Measurements from ENCODE around the gene SLC35F1.
"Not testable (repeated sequence)": the region's sequence is repeated elsewhere in the genome, so short reads cannot be mapped to it uniquely, and the experiment has no call there.

SLC35F1 gene

GRCh38 chr6:117992856-117993255 lies 85.8 kb downstream of the SLC35F1 start:
- no peak overlapping the region for H3K4me3 ChIP-seq (ENCODE audit: control insufficient read depth, low read depth, low read length)
- no peak for DNase-seq (ENCODE audit: low read depth)
- TF ChIP-seq, protein P1, sequence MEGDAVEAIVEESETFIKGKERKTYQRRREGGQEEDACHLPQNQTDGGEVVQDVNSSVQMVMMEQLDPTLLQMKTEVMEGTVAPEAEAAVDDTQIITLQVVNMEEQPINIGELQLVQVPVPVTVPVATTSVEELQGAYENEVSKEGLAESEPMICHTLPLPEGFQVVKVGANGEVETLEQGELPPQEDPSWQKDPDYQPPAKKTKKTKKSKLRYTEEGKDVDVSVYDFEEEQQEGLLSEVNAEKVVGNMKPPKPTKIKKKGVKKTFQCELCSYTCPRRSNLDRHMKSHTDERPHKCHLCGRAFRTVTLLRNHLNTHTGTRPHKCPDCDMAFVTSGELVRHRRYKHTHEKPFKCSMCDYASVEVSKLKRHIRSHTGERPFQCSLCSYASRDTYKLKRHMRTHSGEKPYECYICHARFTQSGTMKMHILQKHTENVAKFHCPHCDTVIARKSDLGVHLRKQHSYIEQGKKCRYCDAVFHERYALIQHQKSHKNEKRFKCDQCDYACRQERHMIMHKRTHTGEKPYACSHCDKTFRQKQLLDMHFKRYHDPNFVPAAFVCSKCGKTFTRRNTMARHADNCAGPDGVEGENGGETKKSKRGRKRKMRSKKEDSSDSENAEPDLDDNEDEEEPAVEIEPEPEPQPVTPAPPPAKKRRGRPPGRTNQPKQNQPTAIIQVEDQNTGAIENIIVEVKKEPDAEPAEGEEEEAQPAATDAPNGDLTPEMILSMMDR (IDR thresholded peaks at IDR 0.05; ENCODE audit: control insufficient read depth, insufficient read depth, low read depth, low read length, missing control alignments): no peak

DNA sequence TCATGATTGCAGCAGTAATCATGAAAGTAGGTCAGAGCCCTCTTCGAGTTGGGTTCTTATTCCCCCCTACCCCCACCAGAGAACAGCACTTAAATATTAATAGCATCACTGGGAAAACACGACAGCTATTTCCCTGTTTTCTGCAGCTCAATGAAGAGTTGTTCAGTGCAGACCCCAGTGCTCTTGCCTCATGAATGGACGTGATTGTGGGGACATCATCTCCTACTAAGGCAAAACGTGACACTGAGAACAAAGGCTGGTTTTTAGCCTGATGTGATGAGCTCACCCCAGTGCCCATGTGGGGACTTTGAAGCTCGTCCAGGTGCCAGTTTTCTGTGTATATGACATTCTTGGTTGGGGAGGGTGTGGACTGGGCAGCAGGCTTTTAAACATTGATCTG lies 105.9 kb downstream of the SLC35F1 start:
- TF ChIP-seq, protein P1 (IDR thresholded peaks at IDR 0.05; ENCODE audit: control insufficient read depth, insufficient read depth, low read depth, low read length, missing control alignments): no peak
- DNase-seq (ENCODE audit: low read depth): no peak
- H3K4me3 ChIP-seq (ENCODE audit: control insufficient read depth, low read depth, low read length): no peak overlapping the region

GRCh38 chr6:118016532-118016931 lies 109.5 kb downstream of the SLC35F1 start:
- DNase-seq (ENCODE audit: low read depth): no peak
- TF ChIP-seq, protein P1 (IDR thresholded peaks at IDR 0.05; ENCODE audit: control insufficient read depth, insufficient read depth, low read depth, low read length, missing control alignments): no peak
- no peak overlapping the region for H3K4me3 ChIP-seq (ENCODE audit: control insufficient read depth, low read depth, low read length)

GRCh38 chr6:118017301-118017848 lies 110.3 kb downstream of the SLC35F1 start:
- no peak for DNase-seq (ENCODE audit: low read depth)
- TF ChIP-seq, protein P1 (IDR thresholded peaks at IDR 0.05; ENCODE audit: control insufficient read depth, insufficient read depth, low read depth, low read length, missing control alignments): no peak
- no peak overlapping the region for H3K4me3 ChIP-seq (ENCODE audit: control insufficient read depth, low read depth, low read length)

GRCh38 chr6:118023771-118024170 lies 116.7 kb downstream of the SLC35F1 start:
- DNase-seq (ENCODE audit: low read depth): no peak
- no peak overlapping the region for H3K4me3 ChIP-seq (ENCODE audit: control insufficient read depth, low read depth, low read length)
- TF ChIP-seq, protein P1 (IDR thresholded peaks at IDR 0.05; ENCODE audit: control insufficient read depth, insufficient read depth, low read depth, low read length, missing control alignments): no peak

- TF ChIP-seq, protein P1 (IDR thresholded peaks at IDR 0.05; ENCODE audit: control insufficient read depth, insufficient read depth, low read depth, low read length, missing control alignments): no peak
- DNase-seq (ENCODE audit: low read depth): no peak
- no peak overlapping the region for H3K4me3 ChIP-seq (ENCODE audit: control insufficient read depth, low read depth, low read length)
Measured at GRCh38 chr6:118029967-118030366, 122.9 kb downstream of the SLC35F1 start.

DNA sequence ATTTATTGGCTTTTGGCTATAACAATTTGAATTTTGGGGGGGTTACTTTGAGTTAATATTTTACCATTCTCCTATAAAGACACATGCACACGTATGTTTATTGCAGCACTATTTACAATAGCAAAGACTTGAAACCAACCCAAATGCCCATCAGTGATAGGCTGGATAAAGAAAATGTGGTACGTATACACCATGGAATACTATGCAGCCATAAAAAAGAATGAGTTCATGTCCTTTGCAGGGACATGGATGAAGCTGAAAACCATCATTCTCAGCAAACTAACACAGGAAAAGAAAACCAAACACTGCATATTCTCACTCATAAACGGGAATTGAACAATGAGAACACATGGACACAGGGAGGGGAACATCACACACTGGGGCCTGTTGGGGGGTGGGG lies 130.4 kb downstream of the SLC35F1 start:
- not testable (repeated sequence) for H3K4me3 ChIP-seq (ENCODE audit: control insufficient read depth, low read depth, low read length); DNase-seq (ENCODE audit: low read depth)
